ENCODE results near the gene GART.

DNA sequence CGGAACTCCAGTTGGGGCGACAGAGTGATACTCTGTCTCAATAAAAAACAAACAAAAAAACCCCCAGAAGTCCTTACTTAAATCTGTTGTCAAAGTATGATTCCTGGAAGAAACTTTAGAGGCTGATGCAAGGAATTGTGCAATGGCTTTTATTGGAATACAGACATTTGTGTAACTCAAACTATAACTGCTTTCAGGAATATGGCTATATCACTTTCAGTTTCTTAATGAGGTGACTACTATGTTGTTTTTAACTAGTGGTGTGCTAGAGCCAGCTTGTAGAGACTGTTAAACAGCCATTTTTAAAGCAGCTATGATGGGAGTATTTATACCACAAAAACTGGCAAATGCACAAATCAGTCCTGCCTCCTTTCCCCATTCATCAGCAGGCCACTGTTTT, 27.7 kb downstream of the GART start:
- TF ChIP-seq, protein P1, sequence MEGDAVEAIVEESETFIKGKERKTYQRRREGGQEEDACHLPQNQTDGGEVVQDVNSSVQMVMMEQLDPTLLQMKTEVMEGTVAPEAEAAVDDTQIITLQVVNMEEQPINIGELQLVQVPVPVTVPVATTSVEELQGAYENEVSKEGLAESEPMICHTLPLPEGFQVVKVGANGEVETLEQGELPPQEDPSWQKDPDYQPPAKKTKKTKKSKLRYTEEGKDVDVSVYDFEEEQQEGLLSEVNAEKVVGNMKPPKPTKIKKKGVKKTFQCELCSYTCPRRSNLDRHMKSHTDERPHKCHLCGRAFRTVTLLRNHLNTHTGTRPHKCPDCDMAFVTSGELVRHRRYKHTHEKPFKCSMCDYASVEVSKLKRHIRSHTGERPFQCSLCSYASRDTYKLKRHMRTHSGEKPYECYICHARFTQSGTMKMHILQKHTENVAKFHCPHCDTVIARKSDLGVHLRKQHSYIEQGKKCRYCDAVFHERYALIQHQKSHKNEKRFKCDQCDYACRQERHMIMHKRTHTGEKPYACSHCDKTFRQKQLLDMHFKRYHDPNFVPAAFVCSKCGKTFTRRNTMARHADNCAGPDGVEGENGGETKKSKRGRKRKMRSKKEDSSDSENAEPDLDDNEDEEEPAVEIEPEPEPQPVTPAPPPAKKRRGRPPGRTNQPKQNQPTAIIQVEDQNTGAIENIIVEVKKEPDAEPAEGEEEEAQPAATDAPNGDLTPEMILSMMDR (IDR thresholded peaks at IDR 0.05), result no peak
- no peak for TF ChIP-seq POLR2A (IDR thresholded peaks at IDR 0.05)

Measured in suprapubic skin (tissue), 3 donors.